Activated naive CD8-positive, alpha-beta T cell treated with anti-CD3 and anti-CD28 coated beads, Interleukin-2, amount 10 ng/mL, durations not matched to agents 7 days and 5 days (primary cell): ENCODE results near the gene ZNF808. TPM values are rescaled to one million over a fixed set of nuclear protein-coding genes. Genes with fewer than 3 reads are reported as not detected.
"Not testable (repeated sequence)": the region's sequence is repeated elsewhere in the genome, so short reads cannot be mapped to it uniquely, and the experiment has no call there.

ENCODE experiments used
- ATAC-seq: fragments of 150-1000 bp; cut with Tn5 transposase; one replicate; pipeline ENCODE4 v1.10.0; 2021; ENCODE audit warnings: low read depth, moderate library complexity
- POLR2A ChIA-PET: fragments of 350-600 bp; sonication (Branson Sonifier 250); formaldehyde crosslinking; loops from one replicate; lab custom pipeline; 2021; ENCODE audit warnings: antibody characterized with exemption; lab: Charles Lee
- DNase-seq: peaks from one replicate; pipeline ENCODE4 v3.0.0; 2021
- H3K27ac Mint-ChIP-seq: one replicate; pipeline ENCODE4 v1.8.0; 2022; ENCODE audit warnings: mild to moderate bottlenecking, mixed read lengths
- H3K27me3 Mint-ChIP-seq: one replicate; pipeline ENCODE4 v1.8.0; 2022; ENCODE audit warnings: mild to moderate bottlenecking, moderate library complexity, mixed read lengths
- H3K36me3 Mint-ChIP-seq: one replicate; pipeline ENCODE4 v1.8.0; 2021; ENCODE audit warnings: mild to moderate bottlenecking, mixed read lengths
- H3K4me1 Mint-ChIP-seq: one replicate; pipeline ENCODE4 v1.8.0; 2021; ENCODE audit warnings: mixed read lengths
- H3K4me3 Mint-ChIP-seq: one replicate; pipeline ENCODE4 v1.8.0; 2022; ENCODE audit warnings: mild to moderate bottlenecking, moderate library complexity, mixed read lengths
- H3K9me3 Mint-ChIP-seq: one replicate; pipeline ENCODE4 v1.8.0; 2021; ENCODE audit warnings: mixed read lengths
- total RNA-seq, 2 experiments: library from RNA; stranded (reverse); gene quantifications; one replicate each; pipeline ENCODE4 v1.2.3, GENCODE V29; 2021

Gene ZNF808
- 10 to 100 TPM; 53.5 to 59.8 TPM for total RNA-seq

DNA sequence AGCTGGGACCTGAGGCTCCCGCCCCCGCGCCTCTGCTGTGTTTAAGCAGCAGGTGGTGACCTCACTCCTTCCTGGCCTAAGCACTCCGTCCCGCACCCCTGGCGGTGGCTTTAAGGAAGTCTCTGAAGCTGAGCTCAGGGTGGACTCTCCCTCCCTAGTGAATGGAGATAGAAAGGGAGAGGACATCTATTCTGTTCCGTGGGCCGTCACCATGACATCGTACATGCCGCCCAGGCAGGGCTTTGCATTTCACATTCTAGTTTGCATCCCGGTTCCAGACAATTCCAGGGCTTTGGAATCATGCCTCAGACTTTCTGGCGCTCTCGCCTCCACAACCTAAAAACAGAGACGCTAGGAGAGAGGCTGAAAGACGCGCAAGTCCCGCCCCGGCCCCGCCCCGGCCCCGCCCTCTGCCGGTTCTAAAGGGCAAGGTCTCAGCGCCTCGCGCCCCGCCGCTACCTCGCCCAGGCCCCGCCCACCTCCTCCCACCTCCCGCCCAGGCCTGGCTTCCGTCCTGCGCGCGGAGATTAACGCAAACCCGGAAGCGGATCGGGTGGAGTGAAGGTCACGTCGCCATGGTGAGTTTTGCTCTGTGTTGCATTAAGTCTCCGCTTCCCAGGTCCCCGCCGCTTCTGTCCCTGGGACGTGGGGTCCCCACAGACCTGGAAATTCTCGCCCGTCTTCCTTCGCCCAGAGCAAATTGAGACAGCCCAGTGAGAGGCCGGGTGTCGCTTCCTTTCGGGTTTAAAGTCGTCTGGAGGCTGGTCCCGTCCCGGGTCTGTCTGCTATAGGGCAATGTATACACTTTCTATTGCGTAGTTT is at the start of gene ZNF808:
Gene ZNF808 (plus strand): TSS at position 535 of the 822 bp plus-strand sequence. CDS start 15,617 bp downstream, outside the sequence.
- peaks cover 35% of the 10 kb centered on the region for H3K36me3 Mint-ChIP-seq
- peaks cover 4% of the 10 kb centered on the region for H3K9me3 Mint-ChIP-seq
- H3K27me3 Mint-ChIP-seq: no peaks in the 10 kb centered on the region
- ATAC-seq (peak; percentile 88), DNase-seq (peak; percentile 90)
- peaks cover 15% of the 10 kb centered on the region for H3K4me1 Mint-ChIP-seq
- POLR2A ChIA-PET: interaction anchor here (0.8 to 1.4 kb wide), 4 partner anchors 9 to 260 kb away, joined by 3 to 6 read pairs (median 4); partner anchors contain the start of genes ZNF578 and ZNF600
- H3K27ac Mint-ChIP-seq: peak within 1 kb of the TSS; percentile 96
- H3K4me3 Mint-ChIP-seq: peak within 1 kb of the TSS; percentile 99

DNA sequence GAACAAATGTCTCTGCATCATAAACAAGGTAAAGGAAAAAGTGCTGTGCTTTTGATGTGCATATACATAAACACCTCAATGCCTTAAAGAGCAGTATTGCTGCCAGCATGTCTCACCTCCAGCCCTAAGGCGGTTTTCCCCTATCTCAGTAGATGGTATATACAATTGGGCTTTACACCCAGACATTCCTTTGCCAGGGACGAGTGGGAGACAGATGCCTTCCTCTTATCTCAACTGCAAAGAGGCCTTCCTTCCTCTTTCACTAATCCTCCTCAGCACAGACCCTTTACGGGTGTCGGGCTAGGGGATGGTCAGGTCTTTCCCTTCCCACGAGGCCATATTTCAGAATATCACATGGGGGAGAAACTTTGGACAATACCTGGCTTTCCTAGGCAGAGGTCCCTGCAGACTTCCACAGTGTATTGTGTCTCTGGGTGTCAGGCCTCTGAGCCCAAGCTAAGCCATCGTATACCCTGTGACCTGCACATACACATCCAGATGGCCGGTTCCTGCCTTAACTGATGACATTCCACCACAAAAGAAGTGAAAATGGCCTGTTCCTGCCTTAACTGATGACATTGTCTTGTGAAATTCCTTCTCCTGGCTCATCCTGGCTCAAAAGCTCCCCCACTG is 43.2 kb upstream of the ZNF808 start:
- H3K27ac Mint-ChIP-seq, DNase-seq, H3K27me3 Mint-ChIP-seq, POLR2A ChIA-PET, H3K4me3 Mint-ChIP-seq, H3K4me1 Mint-ChIP-seq, H3K36me3 Mint-ChIP-seq, ATAC-seq: not testable (repeated sequence)
- H3K9me3 Mint-ChIP-seq: peaks cover 31% of the 10 kb centered on the region

GRCh38 chr19:52485064-52485463 is 42.4 kb upstream of the ZNF808 start:
- H3K27me3 Mint-ChIP-seq, H3K27ac Mint-ChIP-seq, H3K36me3 Mint-ChIP-seq, H3K4me1 Mint-ChIP-seq, DNase-seq, H3K4me3 Mint-ChIP-seq, ATAC-seq: not testable (repeated sequence)
- POLR2A ChIA-PET: interaction anchor here (0.7 kb wide), 1 partner anchor 211 kb away, joined by 3 read pairs; no protein-coding TSS in a partner anchor
- H3K9me3 Mint-ChIP-seq: peaks cover 31% of the 10 kb centered on the region

DNA sequence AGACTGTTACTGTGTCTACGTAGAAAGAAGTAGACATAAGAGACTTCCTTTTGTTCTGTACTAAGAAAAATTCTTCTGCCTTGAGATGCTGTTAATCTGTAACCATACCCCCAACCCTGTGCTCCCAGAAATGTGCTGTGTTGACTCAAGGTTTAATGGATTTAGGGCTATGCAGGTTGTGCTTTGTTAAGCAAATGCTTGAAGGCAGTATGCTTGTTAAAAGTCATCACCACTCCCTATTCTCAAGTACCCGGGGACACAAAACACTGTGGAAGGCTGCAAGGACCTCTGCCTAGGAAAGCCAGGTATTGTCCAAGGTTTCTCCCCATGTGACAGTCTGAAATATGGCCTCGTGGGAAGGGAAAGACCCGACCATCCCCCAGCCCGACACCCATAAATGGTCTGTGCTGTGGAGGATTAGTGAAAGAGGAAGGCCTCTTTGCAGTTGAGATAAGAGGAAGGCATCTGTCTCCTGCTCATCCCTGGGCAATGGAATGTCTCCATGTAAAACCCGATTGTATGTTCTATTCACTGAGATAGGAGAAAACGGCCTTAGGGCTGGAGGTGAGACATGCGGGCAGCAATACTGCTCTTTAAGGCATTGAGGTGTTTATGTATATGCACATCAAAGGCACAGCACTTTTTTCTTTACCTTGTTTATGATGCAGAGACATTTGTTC is 41.8 kb upstream of the ZNF808 start:
- not testable (repeated sequence) for H3K4me3 Mint-ChIP-seq, H3K4me1 Mint-ChIP-seq, H3K27me3 Mint-ChIP-seq, ATAC-seq, DNase-seq, H3K27ac Mint-ChIP-seq, H3K36me3 Mint-ChIP-seq
- POLR2A ChIA-PET: interaction anchor here (0.7 kb wide), 1 partner anchor 212 kb away, joined by 3 read pairs; no protein-coding TSS in a partner anchor
- H3K9me3 Mint-ChIP-seq: peaks cover 28% of the 10 kb centered on the region

- H3K9me3 Mint-ChIP-seq: peaks cover 14% of the 10 kb centered on the region
- peak overlapping the region; percentile 22 for H3K4me3 Mint-ChIP-seq
- no peak for ATAC-seq
- no peaks in the 10 kb centered on the region for H3K4me1 Mint-ChIP-seq
- POLR2A ChIA-PET: no interaction called here
- H3K36me3 Mint-ChIP-seq: peaks cover 8% of the 10 kb centered on the region
- peak; percentile 36 for DNase-seq
- H3K27me3 Mint-ChIP-seq: no peaks in the 10 kb centered on the region
- H3K27ac Mint-ChIP-seq: no peak overlapping the region
These were observed 35.1 kb upstream of the ZNF808 start for GRCh38 chr19:52492201-52492993.

GRCh38 chr19:52492994-52493470 is 34.4 kb upstream of the ZNF808 start:
- Mint-ChIP-seq H3K27me3 (no peaks in the 10 kb centered on the region), H3K4me1 (no peaks in the 10 kb centered on the region), H3K36me3 (peaks cover 8% of the 10 kb centered on the region), H3K9me3 (peaks cover 17% of the 10 kb centered on the region), H3K27ac (peak overlapping the region; percentile 21), H3K4me3 (peak overlapping the region; percentile 54)
- DNase-seq (no peak), ATAC-seq (no peak)
- POLR2A ChIA-PET: no interaction called here

DNA sequence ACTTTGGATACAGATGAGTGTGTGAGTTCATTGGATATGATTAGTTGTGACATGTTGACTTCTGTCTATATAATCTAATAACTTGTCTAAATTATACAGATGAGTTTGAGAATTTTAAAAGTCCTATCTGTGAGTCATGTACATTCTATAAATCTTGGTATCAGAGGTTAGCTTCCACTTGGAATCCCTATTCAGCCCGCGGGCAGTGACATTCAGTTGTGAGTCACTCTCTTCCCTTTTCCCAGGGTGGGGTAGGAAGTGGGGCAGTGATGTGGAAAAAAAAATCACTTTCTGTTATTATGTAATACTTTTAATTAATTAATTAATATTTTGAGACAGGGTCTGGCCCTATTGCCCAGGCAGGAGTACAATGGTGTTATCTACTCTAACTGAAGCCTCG is 33.0 kb upstream of the ZNF808 start:
- Mint-ChIP-seq H3K27me3 (no peaks in the 10 kb centered on the region), H3K36me3 (peaks cover 8% of the 10 kb centered on the region), H3K4me3 (no peak overlapping the region), H3K4me1 (no peaks in the 10 kb centered on the region), H3K9me3 (peaks cover 19% of the 10 kb centered on the region), H3K27ac (no peak overlapping the region)
- POLR2A ChIA-PET: no interaction called here
- ATAC-seq: no peak
- no peak for DNase-seq

- DNase-seq (no peak), ATAC-seq (no peak)
- Mint-ChIP-seq H3K4me1 (no peaks in the 10 kb centered on the region), H3K27ac (no peak overlapping the region), H3K4me3 (no peak overlapping the region), H3K27me3 (no peaks in the 10 kb centered on the region), H3K36me3 (peaks cover 11% of the 10 kb centered on the region), H3K9me3 (peaks cover 26% of the 10 kb centered on the region)
- POLR2A ChIA-PET: no interaction called here
These were observed 28.9 kb upstream of the ZNF808 start for GRCh38 chr19:52498571-52498970.

DNA sequence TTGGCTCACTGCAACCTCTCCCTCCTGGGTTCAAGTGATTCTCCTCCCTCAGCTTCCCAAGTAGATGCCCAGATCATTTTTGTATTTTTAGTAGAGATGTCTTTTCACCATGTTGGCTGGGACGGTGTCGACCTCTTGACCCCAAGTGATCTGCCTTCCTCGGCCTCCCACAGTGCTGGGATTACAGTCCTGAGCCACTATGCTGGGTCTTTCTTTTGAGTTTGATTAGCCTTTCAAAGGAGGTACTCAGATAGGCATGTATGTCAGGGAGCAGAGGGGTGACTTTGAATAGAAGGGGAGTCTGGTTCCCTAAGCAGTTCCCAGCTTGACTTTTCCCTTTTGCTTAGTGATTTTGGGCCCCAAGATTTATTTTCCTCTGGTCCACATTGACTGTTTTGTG is 27.0 kb upstream of the ZNF808 start:
- H3K36me3 Mint-ChIP-seq, H3K4me3 Mint-ChIP-seq, ATAC-seq, DNase-seq, H3K4me1 Mint-ChIP-seq, H3K27ac Mint-ChIP-seq, H3K27me3 Mint-ChIP-seq: not testable (repeated sequence)
- POLR2A ChIA-PET: interaction anchor here (0.7 kb wide), 1 partner anchor 329 kb away, joined by 7 read pairs; the partner anchor contains the start of gene ZNF836
- H3K9me3 Mint-ChIP-seq: peaks cover 26% of the 10 kb centered on the region

GRCh38 chr19:52500991-52501390 is 26.5 kb upstream of the ZNF808 start:
- POLR2A ChIA-PET: interaction anchor here (0.7 kb wide), 1 partner anchor 329 kb away, joined by 7 read pairs; the partner anchor contains the start of gene ZNF836
- H3K27me3 Mint-ChIP-seq, H3K36me3 Mint-ChIP-seq, H3K4me3 Mint-ChIP-seq, DNase-seq, H3K27ac Mint-ChIP-seq, H3K4me1 Mint-ChIP-seq, ATAC-seq: not testable (repeated sequence)
- peaks cover 27% of the 10 kb centered on the region for H3K9me3 Mint-ChIP-seq

DNA sequence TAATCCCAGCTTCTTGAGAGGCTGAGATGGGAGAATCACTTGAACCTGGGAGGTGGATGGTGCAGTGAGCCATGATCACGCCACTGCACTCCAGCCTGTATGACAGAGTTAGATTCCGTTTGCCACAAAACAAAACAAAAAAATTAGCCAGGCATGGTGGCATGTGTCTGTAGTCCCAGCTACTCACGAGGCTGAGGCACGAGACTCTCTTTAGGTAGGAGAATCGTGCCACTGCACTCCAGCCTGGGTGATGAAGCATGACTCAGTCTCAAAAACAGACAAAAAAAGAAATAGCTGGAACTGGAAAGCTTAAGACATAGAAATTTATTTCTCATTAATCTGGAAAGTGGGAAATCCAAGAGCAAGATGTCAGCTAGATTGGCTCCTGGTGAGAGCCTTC is 20.2 kb upstream of the ZNF808 start:
- DNase-seq (no peak), ATAC-seq (no peak)
- Mint-ChIP-seq H3K9me3 (peaks cover 25% of the 10 kb centered on the region), H3K36me3 (peaks cover 16% of the 10 kb centered on the region), H3K4me3 (no peak overlapping the region), H3K27me3 (no peaks in the 10 kb centered on the region), H3K27ac (no peak overlapping the region), H3K4me1 (no peaks in the 10 kb centered on the region)
- POLR2A ChIA-PET: no interaction called here

DNA sequence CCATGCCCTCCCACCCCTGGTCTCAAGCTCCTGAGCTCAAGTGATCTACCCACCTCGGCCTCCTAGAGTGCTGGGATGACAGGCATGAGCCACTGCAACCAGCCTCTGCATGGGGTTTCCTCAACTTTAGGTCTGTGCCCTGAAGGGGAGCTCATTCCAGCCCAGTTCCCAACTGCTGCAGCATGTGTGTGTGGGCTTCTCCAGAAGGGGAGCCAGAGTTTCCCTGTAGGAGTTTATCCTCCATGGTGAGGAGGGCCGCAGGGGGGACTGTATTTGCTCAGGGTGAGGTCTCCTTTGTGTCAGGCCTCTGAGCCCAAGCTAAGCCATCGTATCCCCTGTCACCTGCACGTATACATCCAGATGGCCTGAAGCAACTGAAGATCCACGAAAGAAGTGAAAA is 11.3 kb upstream of the ZNF808 start:
- no peak for ATAC-seq
- DNase-seq: no peak
- peaks cover 12% of the 10 kb centered on the region for H3K36me3 Mint-ChIP-seq
- peaks cover 43% of the 10 kb centered on the region for H3K9me3 Mint-ChIP-seq
- H3K27me3 Mint-ChIP-seq: no peaks in the 10 kb centered on the region
- H3K4me1 Mint-ChIP-seq: no peaks in the 10 kb centered on the region
- POLR2A ChIA-PET: no interaction called here
- no peak overlapping the region for H3K27ac Mint-ChIP-seq
- no peak overlapping the region for H3K4me3 Mint-ChIP-seq
